Activated B cell treated with CpG ODN at 0.5 μM for 24 hours (primary cell): ENCODE data around the gene FBXO21. TPM values are rescaled to one million over a fixed set of nuclear protein-coding genes. Genes with fewer than 3 reads are reported as not detected.

Experiments used
- ATAC-seq: fragments of 200-7000 bp; cut with Tn5 transposase; one replicate; pipeline ENCODE4 v1.10.0; 2021; ENCODE audit warnings: low read depth, mild to moderate bottlenecking, moderate library complexity
- CTCF ChIA-PET: fragments of 350-600 bp; sonication (Branson Sonifier 250); formaldehyde crosslinking; loops from one replicate; lab custom pipeline; 2021; ENCODE audit warnings: antibody characterized with exemption; lab: Charles Lee
- POLR2A ChIA-PET: fragments of 350-600 bp; sonication (Branson Sonifier 250); formaldehyde crosslinking; loops from one replicate; lab custom pipeline; 2021; ENCODE audit warnings: antibody characterized with exemption; lab: Charles Lee
- DNase-seq: peaks from one replicate; pipeline ENCODE4 v3.0.0; 2022
- H3K27ac Mint-ChIP-seq: one replicate; pipeline ENCODE4 v1.8.0; 2020; ENCODE audit warnings: mixed read lengths
- H3K27me3 Mint-ChIP-seq: one replicate; pipeline ENCODE4 v1.8.0; 2021; ENCODE audit warnings: mixed read lengths
- H3K36me3 Mint-ChIP-seq: one replicate; pipeline ENCODE4 v1.8.0; 2021; ENCODE audit warnings: low read depth, mixed read lengths
- H3K4me1 Mint-ChIP-seq: one replicate; pipeline ENCODE4 v1.8.0; 2021; ENCODE audit warnings: mixed read lengths
- H3K4me3 Mint-ChIP-seq: one replicate; pipeline ENCODE4 v1.8.0; 2020; ENCODE audit warnings: mild to moderate bottlenecking, mixed read lengths
- H3K9me3 Mint-ChIP-seq: one replicate; pipeline ENCODE4 v1.8.0; 2020; ENCODE audit warnings: mixed read lengths
- CTCF ChIP-seq: fragments of 200-600 bp; IDR thresholded peaks from one replicate; pipeline ENCODE4 v1.8.0; 2022; ENCODE audit warnings: antibody characterized with exemption, mild to moderate bottlenecking
- intact Hi-C: fragments of 100-400 bp; cut with micrococcal nuclease; formaldehyde crosslinking; loops from one replicate; pipeline ENCODE4 v1.15.1; 2024
- total RNA-seq: library from RNA; stranded (reverse); gene quantifications from 2 replicates; pipeline ENCODE4 v1.2.3, GENCODE V29; 2022

Gene FBXO21
- total RNA-seq, 1 donor from 2014 or later, result 41.5 TPM

- Mint-ChIP-seq H3K27ac (no peak overlapping the region), H3K27me3 (no peaks in the 10 kb centered on the region), H3K36me3 (peaks cover 95% of the 10 kb centered on the region), H3K9me3 (no peaks in the 10 kb centered on the region), H3K4me3 (no peak overlapping the region), H3K4me1 (no peaks in the 10 kb centered on the region)
- ChIA-PET POLR2A (no interaction called here), CTCF (no interaction called here)
- DNase-seq, result no peak
- intact Hi-C loops, result no loop called here
- TF ChIP-seq CTCF, result no peak
- no peak for ATAC-seq
These were observed 30.6 kb downstream of the FBXO21 start for GRCh38 chr12:117159674-117160073.

DNA sequence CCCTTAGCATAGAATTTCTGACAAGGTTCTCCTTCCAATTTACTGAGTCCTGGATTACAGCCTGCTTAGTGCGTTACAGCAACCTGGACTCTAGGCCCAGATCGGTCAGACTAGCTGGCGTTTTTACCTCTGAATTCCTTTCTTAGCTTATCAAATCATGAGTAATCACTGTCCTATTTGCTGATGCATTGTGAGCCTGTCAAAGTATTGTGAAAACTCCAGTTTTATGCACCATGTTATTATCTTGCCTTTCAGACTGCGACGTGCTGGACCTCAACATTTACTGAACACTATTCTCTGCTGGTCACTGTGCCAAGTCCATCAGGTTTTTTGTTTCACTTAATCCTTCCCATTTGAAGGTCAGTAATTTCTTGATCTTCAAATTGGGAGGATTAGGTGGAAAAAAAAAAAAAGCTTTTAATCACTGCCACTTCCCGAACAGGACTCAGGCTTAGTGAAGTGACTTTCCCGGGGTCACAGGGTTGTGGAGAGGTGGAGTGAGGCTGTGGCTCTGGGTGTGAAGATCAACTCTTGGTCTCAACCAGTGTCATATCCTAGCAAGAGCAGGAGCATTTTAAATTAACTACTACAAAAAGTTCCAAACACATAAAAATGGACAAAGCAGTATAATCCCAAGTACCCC lies 31.2 kb downstream of the FBXO21 start:
- no peak for ATAC-seq
- intact Hi-C loops, result no loop called here
- no peak for DNase-seq
- no peaks in the 10 kb centered on the region for H3K4me1 Mint-ChIP-seq
- peaks cover 95% of the 10 kb centered on the region for H3K36me3 Mint-ChIP-seq
- no peaks in the 10 kb centered on the region for H3K9me3 Mint-ChIP-seq
- ChIA-PET CTCF (interaction anchor here (0.7 kb wide), 1 partner anchor 384 kb away, joined by 3 read pairs; no protein-coding TSS in a partner anchor), POLR2A (no interaction called here)
- TF ChIP-seq CTCF, result no peak
- no peak overlapping the region for H3K27ac Mint-ChIP-seq
- no peak overlapping the region for H3K4me3 Mint-ChIP-seq
- no peaks in the 10 kb centered on the region for H3K27me3 Mint-ChIP-seq

DNA sequence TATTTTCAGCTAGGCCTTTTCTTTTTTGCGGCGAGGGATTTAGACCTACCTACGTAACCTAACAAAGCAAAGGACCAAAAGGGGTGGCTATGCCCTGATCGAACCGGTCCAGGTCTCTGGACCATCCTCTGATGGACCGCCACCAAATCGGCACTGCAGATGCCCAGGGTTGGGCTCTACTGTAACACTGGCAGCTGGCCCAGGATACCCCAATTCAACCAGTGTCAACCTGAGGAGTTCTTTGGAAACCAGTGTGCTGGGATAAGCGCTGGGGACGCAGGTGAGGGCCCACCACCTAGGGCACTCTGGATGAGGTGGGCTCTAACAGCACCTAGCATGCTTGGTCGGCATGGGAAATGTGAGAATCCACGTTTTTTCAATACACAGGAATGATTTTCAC lies 32.2 kb downstream of the FBXO21 start:
- Mint-ChIP-seq H3K27ac (no peak overlapping the region), H3K36me3 (peaks cover 98% of the 10 kb centered on the region)

GRCh38 chr12:117155278-117156060 lies 34.8 kb downstream of the FBXO21 start:
- no peak overlapping the region for H3K4me3 Mint-ChIP-seq
- intact Hi-C loops, result loop anchor here (1.0 kb wide), 1 partner anchor 452 kb away; no protein-coding TSS in a partner anchor
- ChIA-PET CTCF (no interaction called here), POLR2A (no interaction called here)
- H3K27ac Mint-ChIP-seq, result no peak overlapping the region
- peak; percentile 57 for DNase-seq
- peak; percentile 86 for ATAC-seq
- H3K27me3 Mint-ChIP-seq, result no peaks in the 10 kb centered on the region
- no peaks in the 10 kb centered on the region for H3K9me3 Mint-ChIP-seq
- H3K36me3 Mint-ChIP-seq, result peaks cover 95% of the 10 kb centered on the region
- H3K4me1 Mint-ChIP-seq, result peaks cover 15% of the 10 kb centered on the region
- peak; percentile 68 for TF ChIP-seq CTCF

More for the DNA sequence above, 32.2 kb downstream of the FBXO21 start:
- Mint-ChIP-seq H3K27me3 (no peaks in the 10 kb centered on the region), H3K4me1 (peaks cover 3% of the 10 kb centered on the region), H3K4me3 (no peak overlapping the region), H3K9me3 (no peaks in the 10 kb centered on the region)
- DNase-seq (no peak), ATAC-seq (no peak)
- no peak for TF ChIP-seq CTCF
- CTCF ChIA-PET, result no interaction called here
- POLR2A ChIA-PET, result no interaction called here
- intact Hi-C loops, result no loop called here
